Measurements from ENCODE around the gene MXD1.

GRCh38 chr2:69947325-69947931, 32.5 kb downstream of the MXD1 start:
- TF ChIP-seq CTCF (IDR thresholded peaks at IDR 0.05; ENCODE audit: poor library complexity) (no peak), EZH2phosphoT487 (IDR thresholded peaks at IDR 0.05; ENCODE audit: low read depth, severe bottlenecking, unreplicated experiment) (no peak), EZH2 (IDR thresholded peaks at IDR 0.05; ENCODE audit: borderline replicate concordance) (no peak)

Measured in hepatocyte (in vitro differentiated cells).